Gastrocnemius medialis (tissue), 4 donors: ENCODE results near the gene OXA1L.
"Not testable (repeated sequence)": the region's sequence is repeated elsewhere in the genome, so short reads cannot be mapped to it uniquely, and the experiment has no call there.

Experiments used
- POLR2A ChIP-seq, 2 donors: fragments of 450-650 bp; IDR thresholded peaks; one replicate each; pipeline ENCODE4 v1.6.1; 2017; ENCODE audit warnings: antibody characterized with exemption in 2 of 2, mild to moderate bottlenecking in 2 of 2, moderate library complexity in 2 of 2
- TF ChIP-seq, protein P1 (sequence below), 5 experiments: fragments of 450-650 bp in 3 of 5; fragments of 200-600 bp in 2 of 5; sonication (generic) in 2 of 5; IDR thresholded peaks in 4 of 5; conservative IDR thresholded peaks in 1 of 5; 1 replicate in 4 of 5; 2 replicates in 1 of 5; pipeline ENCODE4 v1.5.1; 2016 to 2019; ENCODE audit warnings: antibody characterized with exemption in 5 of 5, mild to moderate bottlenecking in 3 of 5, moderate library complexity in 3 of 5

DNA sequence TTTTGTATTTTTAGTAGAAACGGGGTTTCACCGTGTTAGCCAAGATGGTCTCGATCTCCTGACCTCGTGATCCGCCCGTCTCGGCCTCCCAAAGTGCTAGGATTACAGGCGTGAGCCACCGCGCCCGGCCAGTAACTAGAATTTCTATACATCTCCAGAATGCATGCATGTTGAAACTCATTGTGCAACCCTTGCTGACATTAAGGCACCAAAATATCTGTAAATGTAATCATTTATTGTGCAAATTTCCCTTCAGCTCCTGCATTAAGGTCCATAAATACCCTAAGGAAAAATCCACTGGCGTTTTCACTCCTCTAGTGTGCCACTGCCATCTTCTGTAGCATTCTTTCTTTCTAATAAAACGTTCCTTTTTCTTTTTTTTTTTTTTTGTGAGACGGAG is 30.1 kb upstream of the OXA1L start:
- TF ChIP-seq, protein P1, sequence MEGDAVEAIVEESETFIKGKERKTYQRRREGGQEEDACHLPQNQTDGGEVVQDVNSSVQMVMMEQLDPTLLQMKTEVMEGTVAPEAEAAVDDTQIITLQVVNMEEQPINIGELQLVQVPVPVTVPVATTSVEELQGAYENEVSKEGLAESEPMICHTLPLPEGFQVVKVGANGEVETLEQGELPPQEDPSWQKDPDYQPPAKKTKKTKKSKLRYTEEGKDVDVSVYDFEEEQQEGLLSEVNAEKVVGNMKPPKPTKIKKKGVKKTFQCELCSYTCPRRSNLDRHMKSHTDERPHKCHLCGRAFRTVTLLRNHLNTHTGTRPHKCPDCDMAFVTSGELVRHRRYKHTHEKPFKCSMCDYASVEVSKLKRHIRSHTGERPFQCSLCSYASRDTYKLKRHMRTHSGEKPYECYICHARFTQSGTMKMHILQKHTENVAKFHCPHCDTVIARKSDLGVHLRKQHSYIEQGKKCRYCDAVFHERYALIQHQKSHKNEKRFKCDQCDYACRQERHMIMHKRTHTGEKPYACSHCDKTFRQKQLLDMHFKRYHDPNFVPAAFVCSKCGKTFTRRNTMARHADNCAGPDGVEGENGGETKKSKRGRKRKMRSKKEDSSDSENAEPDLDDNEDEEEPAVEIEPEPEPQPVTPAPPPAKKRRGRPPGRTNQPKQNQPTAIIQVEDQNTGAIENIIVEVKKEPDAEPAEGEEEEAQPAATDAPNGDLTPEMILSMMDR (IDR thresholded peaks at IDR 0.05 in 4 of 5, conservative IDR thresholded peaks at IDR 0.05 in 1 of 5), result not testable (repeated sequence)
- not testable (repeated sequence) for TF ChIP-seq POLR2A (IDR thresholded peaks at IDR 0.05)
